BE2C (cell line): ENCODE results near the gene HUWE1.

Experiments used
- DNase-seq: peaks from one replicate; pipeline ENCODE4 v3.0.0-alpha.2; 2020
- H3K27me3 ChIP-seq: fragments of 250-450 bp; sonication (Bioruptor Pico); 2 replicates; pipeline ENCODE4 v1.5.1; 2020; ENCODE audit warnings: mild to moderate bottlenecking
- H3K36me3 ChIP-seq: fragments of 250-450 bp; sonication (Bioruptor Pico); 2 replicates; pipeline ENCODE4 v1.5.1; 2020; ENCODE audit warnings: mild to moderate bottlenecking
- H3K4me1 ChIP-seq: fragments of 250-450 bp; sonication (Bioruptor Pico); 2 replicates; pipeline ENCODE4 v1.5.1; 2020
- H3K4me3 ChIP-seq: 2 replicates; pipeline ENCODE4 v1.5.1; 2011; ENCODE audit warnings: low read depth, low read length
- H3K9me3 ChIP-seq: fragments of 250-450 bp; sonication (Bioruptor Pico); 2 replicates; pipeline ENCODE4 v1.5.1; 2020
- CTCF ChIP-seq: IDR thresholded peaks from 2 replicates; pipeline ENCODE4 v1.5.1; 2012; ENCODE audit warnings: mild to moderate bottlenecking, low read depth, low read length

HUWE1 gene

GRCh38 chrX:53571494-53571893 is 115.0 kb downstream of the HUWE1 start:
- DNase-seq: no peak
- TF ChIP-seq CTCF: no peak
- H3K4me1 ChIP-seq: no peaks in the 10 kb centered on the region
- H3K36me3 ChIP-seq: peaks cover 77% of the 10 kb centered on the region
- H3K27me3 ChIP-seq: no peaks in the 10 kb centered on the region
- H3K9me3 ChIP-seq: no peaks in the 10 kb centered on the region
- H3K4me3 ChIP-seq: no peak overlapping the region

- no peak for TF ChIP-seq CTCF
- Histone ChIP-seq H3K27me3 (no peaks in the 10 kb centered on the region), H3K9me3 (no peaks in the 10 kb centered on the region), H3K36me3 (peaks cover 76% of the 10 kb centered on the region), H3K4me1 (no peaks in the 10 kb centered on the region), H3K4me3 (no peak overlapping the region)
- no peak for DNase-seq
These were observed 123.2 kb downstream of the HUWE1 start for GRCh38 chrX:53563324-53563723.

- Histone ChIP-seq H3K9me3 (no peaks in the 10 kb centered on the region), H3K4me1 (no peaks in the 10 kb centered on the region), H3K4me3 (no peak overlapping the region), H3K27me3 (no peaks in the 10 kb centered on the region), H3K36me3 (peaks cover 82% of the 10 kb centered on the region)
- no peak for TF ChIP-seq CTCF
- no peak for DNase-seq
These were observed 124.6 kb downstream of the HUWE1 start for GRCh38 chrX:53561912-53562311.

DNA sequence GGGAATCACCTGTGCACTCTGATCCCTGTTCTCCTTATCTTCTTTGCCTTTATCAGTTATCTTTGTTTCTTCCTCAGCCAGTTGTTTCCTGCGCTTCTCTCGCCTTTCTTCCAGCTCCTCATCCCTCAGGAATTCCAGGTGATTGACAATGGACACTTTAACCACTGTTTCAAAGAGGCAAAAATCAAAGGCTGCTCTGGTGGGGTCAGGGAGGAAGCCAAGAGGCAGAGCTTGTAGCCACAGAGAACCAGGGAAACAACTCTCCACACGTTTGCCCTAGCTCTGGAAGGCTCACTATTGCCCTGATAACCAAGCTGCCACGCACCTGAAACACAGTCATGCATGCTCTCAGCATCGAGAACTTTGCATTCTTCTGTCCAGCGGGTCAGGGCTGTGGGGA is 127.9 kb downstream of the HUWE1 start:
- Histone ChIP-seq H3K27me3 (no peaks in the 10 kb centered on the region), H3K9me3 (no peaks in the 10 kb centered on the region), H3K4me1 (no peaks in the 10 kb centered on the region), H3K36me3 (peaks cover 87% of the 10 kb centered on the region), H3K4me3 (no peak overlapping the region)
- no peak for DNase-seq
- TF ChIP-seq CTCF: no peak

GRCh38 chrX:53556868-53557267 is 129.7 kb downstream of the HUWE1 start:
- H3K36me3 ChIP-seq: peaks cover 82% of the 10 kb centered on the region
- no peaks in the 10 kb centered on the region for H3K9me3 ChIP-seq
- no peak overlapping the region for H3K4me3 ChIP-seq
- H3K27me3 ChIP-seq: no peaks in the 10 kb centered on the region
- DNase-seq: no peak
- no peak for TF ChIP-seq CTCF
- no peaks in the 10 kb centered on the region for H3K4me1 ChIP-seq

GRCh38 chrX:53550756-53551463 is 135.6 kb downstream of the HUWE1 start:
- no peaks in the 10 kb centered on the region for H3K4me1 ChIP-seq
- no peak for TF ChIP-seq CTCF
- no peak overlapping the region for H3K4me3 ChIP-seq
- peaks cover 84% of the 10 kb centered on the region for H3K36me3 ChIP-seq
- no peak for DNase-seq
- no peaks in the 10 kb centered on the region for H3K27me3 ChIP-seq
- H3K9me3 ChIP-seq: no peaks in the 10 kb centered on the region
